Hematopoietic multipotent progenitor cell treated with erythropoietin and hydrocortisone succinate and interleukin-3 and kit ligand, for 6 days (in vitro differentiated cells): ENCODE data around the gene PYGB.

Experiments
- DNase-seq: peaks from one replicate; pipeline ENCODE4 v3.0.0-alpha.2; 2015

Gene PYGB

DNA sequence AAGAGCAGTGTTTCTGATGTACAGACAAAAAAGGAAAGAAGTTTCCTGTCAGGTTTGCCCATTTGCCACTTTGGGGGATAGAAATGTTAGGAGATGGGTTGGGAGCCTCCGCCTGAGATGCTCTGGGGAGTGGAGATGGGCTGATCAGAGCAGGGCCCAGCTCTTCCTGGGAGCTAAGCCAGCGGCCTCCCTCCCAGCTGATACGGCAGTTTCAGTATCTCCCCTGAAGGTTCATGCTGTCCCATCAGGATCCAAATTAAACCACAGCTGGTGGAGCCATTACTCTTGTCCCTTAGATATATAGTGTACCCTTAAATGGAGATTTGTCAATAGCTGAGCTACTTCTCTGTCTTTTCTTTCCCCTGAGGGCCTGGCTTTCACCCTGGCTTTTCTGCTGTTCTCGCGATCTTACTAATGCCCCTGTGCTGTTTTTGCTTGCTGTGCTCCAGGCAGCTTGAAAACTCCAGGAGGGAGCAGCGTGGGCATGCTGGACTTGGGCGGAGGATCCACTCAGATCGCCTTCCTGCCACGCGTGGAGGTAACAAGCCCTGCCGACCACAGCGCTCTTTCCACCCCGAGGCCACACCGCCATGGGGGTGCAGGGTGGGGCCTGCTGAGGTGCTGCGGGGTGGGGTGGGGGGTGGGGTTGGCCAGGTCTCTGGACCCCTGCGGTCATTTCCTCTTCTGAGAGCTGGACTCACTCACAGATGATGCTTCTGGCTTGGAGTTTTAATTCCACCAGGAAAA is 31.5 kb upstream of the PYGB start:
- no peak for DNase-seq

- DNase-seq, result no peak
Observed at GRCh38 chr20:25217161-25218108, 30.4 kb upstream of the PYGB start.

DNA sequence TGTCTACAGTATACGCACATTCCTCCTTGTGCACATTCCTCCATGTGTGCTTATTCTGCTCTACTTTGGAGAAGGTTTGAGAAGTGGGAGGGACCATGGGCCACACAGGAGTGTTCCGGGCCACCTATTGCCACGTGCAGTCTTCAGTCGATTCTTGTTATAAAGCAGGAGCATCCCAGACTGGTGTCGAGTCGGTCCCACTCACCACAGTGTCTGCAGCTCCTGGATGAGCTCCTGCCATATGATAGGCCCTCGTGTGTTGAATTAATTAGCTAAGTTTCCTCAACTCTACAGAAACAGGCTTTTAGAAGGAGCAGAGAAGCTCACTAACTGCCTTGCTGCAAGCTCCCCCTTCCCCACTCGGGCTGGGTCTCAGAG is 29.8 kb upstream of the PYGB start:
- no peak for DNase-seq

DNA sequence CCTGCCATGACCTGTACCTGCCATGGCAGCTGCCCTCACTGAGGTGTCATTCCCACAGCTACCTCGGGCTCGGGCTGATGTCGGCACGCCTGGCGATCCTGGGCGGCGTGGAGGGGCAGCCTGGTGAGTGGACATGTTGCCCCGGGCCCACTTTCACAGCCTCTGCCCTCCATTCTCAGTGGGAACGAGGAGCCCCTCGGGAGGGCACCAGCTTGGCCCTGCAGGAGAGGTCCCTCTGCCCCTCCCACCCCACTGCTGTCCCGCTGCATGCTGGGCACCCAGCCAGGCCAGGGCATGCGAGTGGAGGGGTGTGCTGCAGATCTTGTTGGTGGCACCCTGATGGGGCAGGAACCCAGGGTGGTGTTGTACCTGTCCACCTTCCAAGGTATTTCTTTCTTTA is 29.4 kb upstream of the PYGB start:
- no peak for DNase-seq

DNA sequence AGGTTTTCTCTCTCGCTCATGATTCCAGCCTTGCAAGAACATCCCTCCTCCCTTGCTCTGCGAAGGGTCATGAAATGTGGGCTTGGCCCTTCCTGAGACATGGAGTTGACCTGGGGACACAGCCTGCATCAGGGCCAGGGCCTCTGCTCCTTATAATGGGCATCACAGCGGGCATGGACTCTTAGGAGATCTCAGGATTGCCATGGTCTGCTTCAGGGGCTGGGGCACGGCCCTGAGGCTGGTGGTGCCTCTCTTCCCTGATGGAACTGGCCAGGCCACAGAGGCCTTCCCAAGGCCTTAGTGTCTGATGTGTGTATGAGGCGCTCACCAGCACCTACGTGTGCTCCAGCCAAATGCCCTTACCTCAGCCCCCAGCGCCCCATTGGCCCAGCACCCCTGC is 28.5 kb upstream of the PYGB start:
- DNase-seq, result no peak

DNA sequence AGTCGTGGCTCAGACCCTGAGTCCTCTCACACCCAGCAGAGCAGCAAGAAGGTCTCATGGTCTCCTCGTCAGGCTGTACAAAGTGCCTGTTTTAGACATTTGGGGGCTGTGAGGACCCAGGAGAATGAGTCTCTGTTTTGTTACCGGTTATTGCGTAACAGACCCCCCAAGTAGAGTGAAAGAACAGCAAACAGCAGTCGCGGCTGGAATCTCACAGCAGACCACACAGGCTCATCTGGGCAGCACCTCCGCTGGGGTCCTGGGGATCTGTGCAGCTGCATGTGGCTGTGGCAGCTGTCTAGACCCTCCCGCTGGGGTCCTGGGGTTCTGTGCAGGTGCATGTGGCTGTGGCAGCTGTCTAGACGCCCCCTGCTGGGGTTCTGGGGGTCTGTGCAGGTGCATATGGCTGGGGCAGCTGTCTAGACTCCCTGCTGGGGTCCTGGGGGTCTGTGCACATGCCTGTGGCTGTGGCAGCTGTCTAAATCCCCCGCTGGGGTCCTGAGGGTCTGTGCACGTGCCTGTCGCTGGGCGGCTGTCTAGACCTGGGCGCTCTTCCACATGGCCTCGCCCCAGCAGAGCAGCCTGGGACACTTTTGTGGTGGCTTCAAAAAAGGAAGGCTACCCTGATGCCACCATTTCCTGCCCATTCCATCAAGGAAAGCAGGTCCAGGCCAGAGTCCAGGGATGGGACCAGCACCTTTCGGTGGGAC is 27.7 kb upstream of the PYGB start:
- peak; percentile 22 for DNase-seq

GRCh38 chr20:25220810-25221591 is 26.9 kb upstream of the PYGB start:
- no peak for DNase-seq

DNA sequence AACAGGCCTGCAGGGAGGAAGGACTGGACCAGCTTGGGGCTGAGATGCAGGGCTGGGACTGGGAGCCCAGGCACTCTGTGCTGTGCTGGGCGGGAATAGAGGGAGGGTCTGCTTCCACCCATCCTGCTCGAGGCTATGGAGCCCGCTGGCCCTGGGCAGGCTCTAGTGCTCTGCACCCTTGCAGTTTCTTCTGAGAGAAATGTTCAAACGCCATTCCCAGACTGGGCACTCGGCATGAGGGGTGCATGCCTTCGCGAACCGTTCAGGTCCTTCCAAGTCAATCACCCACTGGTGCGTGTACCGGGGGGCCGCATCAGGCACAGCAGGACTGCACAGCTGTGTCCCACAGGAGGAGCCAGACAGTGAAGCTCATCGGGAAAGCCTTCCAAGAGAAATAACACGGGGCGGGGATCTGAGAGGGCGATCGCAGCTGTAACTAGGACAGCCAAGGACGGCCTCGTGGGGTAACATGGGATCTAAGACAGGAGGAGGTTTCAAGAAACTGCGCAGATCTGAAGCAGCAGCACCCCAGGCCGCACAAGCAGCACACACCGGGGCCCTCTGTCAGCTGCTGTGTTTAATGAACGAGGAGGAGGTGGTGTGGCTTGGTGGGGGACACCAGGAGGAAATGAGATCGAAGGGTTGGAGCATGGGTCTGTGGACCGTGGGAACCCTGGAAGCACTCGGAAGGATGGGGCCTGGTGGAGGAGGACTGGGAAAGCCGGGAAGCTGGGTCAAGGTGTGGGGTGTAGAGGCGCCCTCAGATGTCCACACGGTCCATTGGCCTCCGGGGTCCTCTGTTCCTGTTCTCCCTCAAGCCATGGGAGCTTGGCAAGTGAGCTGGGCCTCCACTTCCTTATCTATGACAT is 26.1 kb upstream of the PYGB start:
- DNase-seq, result no peak

GRCh38 chr20:25222461-25223178 is 25.3 kb upstream of the PYGB start:
- DNase-seq, result no peak

- DNase-seq, result peak; percentile 56
Observed at GRCh38 chr20:25223179-25223661, 24.7 kb upstream of the PYGB start.

DNA sequence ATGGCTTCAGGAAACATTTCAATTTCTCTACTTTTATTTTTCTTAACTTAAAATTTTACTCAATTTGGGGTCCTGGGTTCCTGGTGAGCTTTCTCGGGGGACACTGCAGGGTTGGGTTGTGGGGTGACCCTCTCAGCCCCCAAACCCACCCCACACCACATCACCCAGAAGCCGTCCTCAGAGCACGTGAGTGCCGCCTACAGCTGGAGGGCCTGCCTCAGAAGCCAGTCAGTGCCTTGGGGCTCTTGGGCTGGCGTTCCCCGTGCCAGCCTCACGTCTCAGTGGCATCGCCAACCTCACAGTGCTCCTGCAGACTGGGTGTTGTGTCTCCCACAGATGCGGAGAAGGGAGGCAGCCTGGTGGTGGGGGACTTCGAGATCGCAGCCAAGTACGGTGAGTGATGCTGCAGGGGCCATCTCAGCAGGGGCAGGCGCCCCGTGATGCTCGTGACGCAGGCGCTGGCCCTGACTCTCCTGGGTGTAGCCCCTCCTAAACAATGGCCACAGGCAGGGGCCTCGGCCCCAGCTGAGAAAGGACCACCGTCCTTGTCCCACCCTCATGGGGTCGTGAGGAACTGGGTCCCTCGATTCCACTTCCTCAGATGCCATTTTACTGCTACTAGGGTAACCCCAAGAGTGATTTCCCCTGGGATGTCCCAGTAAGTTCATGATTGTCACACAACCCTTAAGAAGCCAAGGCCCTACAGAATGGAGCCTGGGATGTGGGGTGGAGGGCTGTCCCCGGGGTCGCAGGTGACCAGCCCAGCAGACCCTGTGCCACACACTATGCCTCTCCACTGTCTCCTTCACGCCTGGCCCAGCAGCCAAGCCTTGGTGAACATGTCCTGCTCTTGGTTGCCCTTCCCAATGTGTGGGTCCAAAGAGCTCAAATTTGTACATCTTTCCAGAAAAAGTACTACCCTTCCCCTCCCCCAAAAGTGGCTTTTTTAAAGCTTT is 23.8 kb upstream of the PYGB start:
- DNase-seq, result no peak

- DNase-seq, result no peak
Observed at GRCh38 chr20:25224941-25225340, 22.9 kb upstream of the PYGB start.

DNA sequence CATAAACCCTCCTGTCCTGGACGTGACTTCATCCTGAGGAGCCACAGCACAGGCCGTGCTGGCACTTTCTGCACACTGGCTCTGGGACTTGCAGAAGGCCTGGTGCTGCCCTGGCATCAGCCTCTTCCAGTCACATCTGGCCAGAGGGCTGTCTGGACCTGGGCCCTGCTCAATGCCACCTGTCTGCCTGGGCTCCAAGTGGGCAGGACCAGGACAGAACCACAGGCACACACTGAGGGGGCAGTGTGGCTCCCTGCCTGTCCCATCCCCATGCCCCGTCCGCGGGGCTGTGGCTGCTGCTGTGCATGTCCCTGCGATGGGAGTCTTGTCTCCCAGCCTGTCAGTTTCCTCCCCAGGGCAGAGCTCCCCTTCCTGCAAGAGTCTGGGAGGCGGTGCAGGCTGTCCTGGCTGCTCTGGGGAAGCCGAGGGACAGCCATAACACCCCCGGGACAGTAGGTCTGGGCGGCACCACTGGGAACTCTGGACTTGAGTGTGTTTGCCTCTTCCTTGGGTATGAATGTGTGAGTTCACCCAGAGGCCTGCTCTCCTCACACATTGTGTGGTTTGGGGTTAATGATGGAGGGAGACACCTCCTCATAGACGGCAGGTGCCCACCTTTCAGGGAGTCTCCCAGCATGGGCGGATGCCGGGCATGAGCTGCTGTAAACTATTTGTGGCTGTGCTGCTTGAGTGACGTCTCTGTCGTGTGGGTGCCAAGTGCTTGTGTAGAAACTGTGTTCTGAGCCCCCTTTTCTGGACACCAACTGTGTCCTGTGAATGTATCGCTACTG is 22.0 kb upstream of the PYGB start:
- DNase-seq, result no peak

- DNase-seq, result no peak
Observed at GRCh38 chr20:25226433-25227316, 21.2 kb upstream of the PYGB start.

GRCh38 chr20:25227317-25227831 is 20.5 kb upstream of the PYGB start:
- peak; percentile 55 for DNase-seq

- DNase-seq, result no peak
Observed at GRCh38 chr20:25229486-25230165, 18.3 kb upstream of the PYGB start.
